ENCODE results near the gene WNK1.

The WNK1 gene

DNA sequence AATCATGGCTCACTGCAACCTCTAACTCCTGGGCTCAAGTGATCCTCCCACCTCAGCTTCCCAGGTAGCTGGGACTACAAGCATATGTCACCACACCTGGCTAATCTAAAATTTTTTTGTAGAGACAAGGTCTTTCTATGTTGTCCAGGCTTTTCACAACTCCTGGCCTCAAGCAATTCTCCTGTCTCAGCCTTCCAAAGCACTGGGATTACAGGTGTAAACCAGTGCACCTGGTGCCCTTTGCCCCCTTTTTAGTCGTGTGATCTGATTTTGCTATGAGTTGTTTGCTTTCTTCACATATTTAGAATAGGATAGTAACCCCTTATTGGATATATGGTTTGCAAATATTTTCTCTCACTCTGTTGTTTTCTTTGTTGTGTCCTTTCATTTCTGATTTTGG, 198.8 kb downstream of the WNK1 start:
- no peak for DNase-seq (ENCODE audit: low read depth)

DNA sequence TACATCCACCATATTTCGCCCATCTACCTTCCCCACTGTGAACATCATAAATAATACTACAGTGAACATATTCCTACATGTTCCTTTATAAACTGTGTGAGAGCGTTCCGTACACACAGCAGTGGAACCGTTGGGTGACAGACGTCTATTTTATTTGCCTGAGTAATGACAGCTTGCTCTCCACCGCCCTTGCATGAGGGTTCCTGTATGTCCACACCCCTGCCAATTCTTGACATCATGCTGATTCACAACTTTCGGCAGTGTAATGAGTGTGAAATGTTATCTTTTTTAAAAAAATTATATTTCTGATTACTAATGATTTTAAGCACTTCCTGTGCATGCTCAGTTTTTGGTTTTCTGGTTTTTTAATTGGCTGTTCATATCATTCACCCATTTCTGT, 201.4 kb downstream of the WNK1 start:
- peak; percentile 78 for DNase-seq (ENCODE audit: low read depth)

DNA sequence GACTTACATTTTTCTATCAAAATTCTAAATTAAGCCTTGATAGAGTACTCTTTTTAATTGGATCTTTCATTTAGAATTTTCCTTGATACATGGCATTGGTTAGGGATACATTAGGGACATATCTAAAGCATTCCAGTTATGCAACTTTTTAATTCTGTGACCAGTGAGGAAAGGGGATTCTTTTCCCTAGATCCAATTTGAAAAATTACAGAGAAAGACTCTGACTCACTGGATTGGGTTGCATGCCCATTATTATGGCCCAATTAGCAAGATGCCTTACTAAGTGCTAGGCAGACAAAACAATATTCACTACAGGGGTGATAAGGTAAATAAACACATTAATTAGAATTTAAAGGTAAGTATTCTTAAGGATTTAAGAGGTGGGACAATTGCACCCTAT, 202.4 kb downstream of the WNK1 start:
- peak; percentile 63 for DNase-seq (ENCODE audit: low read depth)

DNA sequence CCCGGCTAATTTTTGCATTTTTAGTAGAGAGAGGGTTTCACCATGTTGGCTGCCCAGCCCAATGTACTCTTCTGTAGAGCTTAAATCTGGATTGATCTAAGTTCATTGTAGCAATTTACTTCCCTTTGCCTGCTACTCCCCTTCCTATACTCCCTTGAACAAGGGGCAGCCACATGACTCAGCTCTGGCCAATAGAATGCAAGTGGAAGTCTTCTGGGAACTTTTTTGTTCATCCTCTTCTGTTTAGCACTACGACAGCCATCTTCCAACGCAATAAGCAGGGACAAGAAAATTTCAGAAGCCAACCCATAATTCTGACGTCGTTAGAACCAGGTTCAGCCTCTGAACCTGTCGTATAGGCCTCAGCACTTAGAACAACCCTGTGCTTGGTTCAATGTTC, 203.6 kb downstream of the WNK1 start:
- DNase-seq (ENCODE audit: low read depth) = no peak

DNA sequence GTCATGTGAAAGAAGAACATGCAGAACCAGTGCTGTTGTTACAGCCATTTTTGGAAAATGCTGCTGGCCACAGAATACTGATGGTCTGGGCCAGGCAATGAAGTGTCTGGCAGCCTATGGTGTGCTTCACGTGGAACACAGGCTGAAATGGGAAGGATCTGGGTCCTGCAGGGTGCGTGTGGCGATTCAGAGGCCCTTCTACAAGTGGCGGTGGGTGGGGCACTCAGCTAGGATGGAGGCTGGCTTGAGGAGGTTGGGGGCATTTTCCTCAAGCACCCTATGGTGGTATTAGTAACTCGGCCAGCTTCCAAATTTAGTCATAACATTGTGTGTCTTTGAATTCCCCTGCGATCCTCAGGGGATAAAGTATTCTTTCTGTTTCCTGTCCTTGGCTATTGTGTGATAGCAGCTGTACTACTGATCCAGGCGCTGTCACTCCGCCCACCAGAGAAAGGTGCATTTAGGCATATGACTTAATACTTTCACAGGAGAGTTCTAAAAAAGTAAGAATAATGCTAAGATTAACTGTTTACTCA, 206.3 kb downstream of the WNK1 start:
- DNase-seq (ENCODE audit: low read depth) = no peak
